Retinal pigment epithelial cell (primary cell): ENCODE results near the gene GMDS.

Experiments used
- DNase-seq: peaks from one replicate; pipeline ENCODE4 v3.0.0-alpha.2; 2010; ENCODE audit warnings: low read depth
- H3K4me3 ChIP-seq: 2 replicates; pipeline ENCODE4 v1.5.1; 2011; ENCODE audit warnings: mild to moderate bottlenecking, low read length, control low read depth, moderate library complexity
- CTCF ChIP-seq: conservative IDR thresholded peaks from 2 replicates; pipeline ENCODE4 v1.5.1; 2011; ENCODE audit warnings: low read depth, low read length, control low read depth, inconsistent platforms

GMDS gene

GRCh38 chr6:2182251-2182650, 63.2 kb downstream of the GMDS start:
- no peak for DNase-seq
- no peak overlapping the region for H3K4me3 ChIP-seq
- TF ChIP-seq CTCF: no peak

- TF ChIP-seq CTCF: no peak
- DNase-seq: no peak
- no peak overlapping the region for H3K4me3 ChIP-seq
Observed at GRCh38 chr6:2181567-2181966, 63.8 kb downstream of the GMDS start.

- no peak for TF ChIP-seq CTCF
- no peak for DNase-seq
- no peak overlapping the region for H3K4me3 ChIP-seq
Observed at GRCh38 chr6:2179950-2180349, 65.5 kb downstream of the GMDS start.

GRCh38 chr6:2179241-2179640, 66.2 kb downstream of the GMDS start:
- no peak for TF ChIP-seq CTCF
- no peak for DNase-seq
- no peak overlapping the region for H3K4me3 ChIP-seq

GRCh38 chr6:2178125-2178524, 67.3 kb downstream of the GMDS start:
- no peak for DNase-seq
- no peak overlapping the region for H3K4me3 ChIP-seq
- TF ChIP-seq CTCF: no peak

- TF ChIP-seq CTCF: no peak
- DNase-seq: no peak
Observed at GRCh38 chr6:2175825-2176224, 69.6 kb downstream of the GMDS start.

GRCh38 chr6:2173203-2173961, 72.0 kb downstream of the GMDS start:
- TF ChIP-seq CTCF: no peak
- no peak for DNase-seq
- no peak overlapping the region for H3K4me3 ChIP-seq

More at GRCh38 chr6:2175825-2176224, 69.6 kb downstream of the GMDS start:
- H3K4me3 ChIP-seq: no peak overlapping the region
